Cardiac muscle cell (in vitro differentiated cells and primary cell): ENCODE measurements around the gene CPNE5. TPM values are rescaled to one million over a fixed set of nuclear protein-coding genes. Genes with fewer than 3 reads are reported as not detected.

Experiments used
- DNase-seq, 2 donors: peaks; one replicate each; pipeline versions ENCODE4 v3.0.0 to v3.0.0-alpha.2; 2010 to 2017; ENCODE audit warnings: low read depth in 1 of 2, low spot score in 1 of 2
- H3K27ac ChIP-seq: fragments of 200-600 bp; sonication (generic); 2 replicates; pipeline ENCODE4 v1.5.1; 2016
- H3K27me3 ChIP-seq: fragments of 200-600 bp; sonication (generic); 2 replicates; pipeline ENCODE4 v1.6.0; 2016; ENCODE audit warnings: control low read depth
- H3K36me3 ChIP-seq: fragments of 200-600 bp; sonication (generic); 2 replicates; pipeline ENCODE4 v1.5.1; 2016; ENCODE audit warnings: control low read depth
- H3K4me1 ChIP-seq: fragments of 200-600 bp; sonication (generic); 2 replicates; pipeline ENCODE4 v1.8.1; 2017; ENCODE audit warnings: low read depth, mild to moderate bottlenecking, mixed run types
- H3K4me3 ChIP-seq: fragments of 200-600 bp; sonication (generic); 2 replicates; pipeline ENCODE4 v1.5.1; 2016; ENCODE audit warnings: mild to moderate bottlenecking
- H3K9me3 ChIP-seq: fragments of 200-600 bp; sonication (generic); 2 replicates; pipeline ENCODE4 v1.5.1; 2017; ENCODE audit warnings: low read depth, mild to moderate bottlenecking, control low read depth
- CTCF ChIP-seq: IDR thresholded peaks from 2 replicates; pipeline ENCODE4 v1.5.1; 2012; ENCODE audit warnings: low read depth, mild to moderate bottlenecking, low read length
- polyA plus RNA-seq: library from polyadenylated mRNA; unstranded; fragments of >200 nt; fragmentation: Nextera tagmentation; extraction: Ambion mirVana; gene quantifications from 2 replicates; pipeline ENCODE4 v1.2.1, GENCODE V29; 2016
- total RNA-seq: library from RNA; depleted of rRNA; stranded (reverse); fragments of >200 nt; gene quantifications from 2 replicates; pipeline ENCODE4 v1.2.3, GENCODE V29; 2016

Gene CPNE5
- total and polyA plus RNA-seq, 2 experiments from 2014 or later, result 51.6 to 52.1 TPM

- TF ChIP-seq CTCF, result no peak
- no peaks in the 10 kb centered on the region for H3K36me3 ChIP-seq
- no peak for DNase-seq
Measured at GRCh38 chr6:36694616-36695015, 144.6 kb downstream of the CPNE5 start.

DNA sequence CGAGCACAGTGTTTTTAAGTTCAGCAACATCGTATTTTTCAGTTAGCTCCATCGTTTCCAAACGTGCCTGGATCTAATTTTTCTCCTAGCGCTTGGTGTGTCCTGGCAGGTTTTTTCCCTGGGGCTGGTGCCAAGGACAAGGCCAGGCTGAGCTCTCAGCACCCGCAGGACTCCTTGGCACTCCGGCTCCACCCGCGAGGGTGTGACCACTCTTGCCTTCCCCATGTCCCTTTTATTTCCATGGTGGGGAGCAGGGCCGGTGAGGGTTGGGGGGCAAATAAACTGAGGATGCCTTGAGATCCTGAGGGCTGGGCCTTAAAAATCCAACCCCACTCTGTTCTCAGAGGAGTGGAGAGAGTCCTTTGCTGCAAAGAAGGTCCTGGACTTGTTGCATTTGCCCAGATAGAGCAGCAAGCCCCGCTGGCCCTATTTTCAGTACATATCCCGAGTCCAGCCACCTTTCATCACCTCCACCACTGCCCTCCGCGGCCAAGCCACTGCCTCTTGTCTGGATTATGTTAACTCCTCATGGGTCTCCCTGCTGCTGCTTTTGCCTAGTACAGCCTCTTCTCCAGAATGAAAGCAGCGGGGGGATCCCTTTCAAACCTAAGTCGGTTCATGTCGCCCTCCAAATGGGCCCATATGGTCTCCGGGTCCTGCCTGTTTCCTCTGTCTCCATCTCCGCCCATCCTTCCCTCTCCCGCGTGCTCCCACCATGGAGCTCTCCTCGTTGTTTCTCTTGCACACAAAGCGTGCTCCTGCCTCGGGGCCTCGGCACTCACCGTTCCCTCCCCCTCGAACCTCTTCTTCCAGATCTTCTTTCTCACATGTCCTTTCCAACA lies 146.2 kb downstream of the CPNE5 start:
- TF ChIP-seq CTCF, result no peak
- H3K4me1 ChIP-seq, result peaks cover 11% of the 10 kb centered on the region
- peak overlapping the region; percentile 65 for H3K27ac ChIP-seq
- no peaks in the 10 kb centered on the region for H3K36me3 ChIP-seq
- H3K27me3 ChIP-seq, result no peaks in the 10 kb centered on the region
- no peak overlapping the region for H3K4me3 ChIP-seq
- peak; percentile 67 to 83 for DNase-seq
- no peaks in the 10 kb centered on the region for H3K9me3 ChIP-seq

More at GRCh38 chr6:36694616-36695015, 144.6 kb downstream of the CPNE5 start:
- H3K9me3 ChIP-seq, result no peaks in the 10 kb centered on the region
- H3K27ac ChIP-seq, result no peak overlapping the region
- no peak overlapping the region for H3K4me3 ChIP-seq
- no peaks in the 10 kb centered on the region for H3K27me3 ChIP-seq
- peaks cover 11% of the 10 kb centered on the region for H3K4me1 ChIP-seq

- Histone ChIP-seq H3K27me3 (no peaks in the 10 kb centered on the region), H3K27ac (no peak overlapping the region), H3K9me3 (no peaks in the 10 kb centered on the region), H3K36me3 (no peaks in the 10 kb centered on the region), H3K4me1 (peaks cover 11% of the 10 kb centered on the region), H3K4me3 (no peak overlapping the region)
- no peak for TF ChIP-seq CTCF
- no peak for DNase-seq
Measured at GRCh38 chr6:36692220-36692619, 147.0 kb downstream of the CPNE5 start.

GRCh38 chr6:36691612-36692011 lies 147.6 kb downstream of the CPNE5 start:
- TF ChIP-seq CTCF, result no peak

DNA sequence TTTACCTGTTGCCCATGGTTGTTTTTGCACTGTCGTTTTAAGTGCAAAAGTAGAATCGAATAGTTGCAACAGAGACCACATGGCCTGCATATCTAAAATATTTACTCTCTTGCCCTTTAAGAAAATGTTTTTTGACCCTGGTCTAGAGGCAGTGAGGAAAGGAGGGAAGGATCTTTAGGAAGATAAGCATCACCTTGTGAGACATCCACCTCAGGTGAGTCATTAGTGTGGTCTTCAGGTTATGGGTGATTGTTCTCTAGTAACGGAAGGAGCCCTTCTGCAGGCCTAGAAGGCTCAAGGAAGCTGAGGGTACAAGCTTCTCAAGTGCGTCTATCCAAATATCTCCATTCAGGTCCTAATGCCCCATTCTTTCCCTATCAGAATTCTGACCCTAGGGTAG lies 148.2 kb downstream of the CPNE5 start:
- Histone ChIP-seq H3K9me3 (no peaks in the 10 kb centered on the region), H3K4me3 (no peak overlapping the region), H3K36me3 (no peaks in the 10 kb centered on the region), H3K27ac (no peak overlapping the region), H3K27me3 (no peaks in the 10 kb centered on the region), H3K4me1 (peaks cover 11% of the 10 kb centered on the region)
- TF ChIP-seq CTCF, result no peak
- DNase-seq, result no peak

More at GRCh38 chr6:36691612-36692011, 147.6 kb downstream of the CPNE5 start:
- H3K4me3 ChIP-seq, result no peak overlapping the region
- no peak for DNase-seq
- H3K4me1 ChIP-seq, result peaks cover 11% of the 10 kb centered on the region
- no peaks in the 10 kb centered on the region for H3K27me3 ChIP-seq
- H3K9me3 ChIP-seq, result no peaks in the 10 kb centered on the region
- H3K27ac ChIP-seq, result no peak overlapping the region
- H3K36me3 ChIP-seq, result no peaks in the 10 kb centered on the region

Other genes with a start within 250 kb of the CPNE5 start
- gene SRSF3, start 245.1 kb downstream of the CPNE5 start, total RNA-seq, result 122 and 127 TPM in 2 replicates
- gene SRSF3, start 245.1 kb downstream of the CPNE5 start, polyA plus RNA-seq, result 160 and 184 TPM in 2 replicates
- gene CDKN1A, start 160.7 kb downstream of the CPNE5 start, total RNA-seq, result 60.8 and 119 TPM in 2 replicates
- 70.8 and 141 TPM in 2 replicates for gene CDKN1A, start 160.7 kb downstream of the CPNE5 start, polyA plus RNA-seq
- not detected in 2 replicates for gene RAB44, start 141.6 kb downstream of the CPNE5 start, total RNA-seq
- gene RAB44, start 141.6 kb downstream of the CPNE5 start, polyA plus RNA-seq, result not detected in 2 replicates
- 37.0 and 70.8 TPM in 2 replicates for gene PPIL1, start 35.4 kb upstream of the CPNE5 start, total RNA-seq
- 76.5 and 133 TPM in 2 replicates for gene PPIL1, start 35.4 kb upstream of the CPNE5 start, polyA plus RNA-seq
- gene C6orf89, start 46.5 kb upstream of the CPNE5 start, total RNA-seq, result 26.7 and 27.6 TPM in 2 replicates
- gene C6orf89, start 46.5 kb upstream of the CPNE5 start, polyA plus RNA-seq, result 28.2 and 28.6 TPM in 2 replicates
- 0.07 TPM in 1 of 2 replicates, not detected in the other for gene PI16, start 115.3 kb upstream of the CPNE5 start, total RNA-seq
- gene PI16, start 115.3 kb upstream of the CPNE5 start, polyA plus RNA-seq, result 0.07 and 0.37 TPM in 2 replicates
- gene MTCH1, start 146.8 kb upstream of the CPNE5 start, total RNA-seq, result 290 and 388 TPM in 2 replicates
- 447 and 533 TPM in 2 replicates for gene MTCH1, start 146.8 kb upstream of the CPNE5 start, polyA plus RNA-seq
- not detected in 2 replicates for gene FGD2, start 166.2 kb upstream of the CPNE5 start, total RNA-seq
- gene FGD2, start 166.2 kb upstream of the CPNE5 start, polyA plus RNA-seq, result 0.24 and 0.29 TPM in 2 replicates